ENCODE measurements around the gene CAMKMT. TPM values are rescaled to one million over a fixed set of nuclear protein-coding genes. Genes with fewer than 3 reads are reported as not detected.

The CAMKMT gene
- polyA plus RNA-seq, 3 donors = 4.7 to 7.8 (median 7.0) TPM

- Histone ChIP-seq H3K4me2 (replicated peaks; ENCODE audit: extremely low read depth, low read length, poor library complexity, severe bottlenecking) (no peak overlapping the region), H3K36me3 (replicated peaks in 1 of 2; ENCODE audit: control insufficient read depth in 1 of 2, insufficient read depth in 2 of 2, low read length in 2 of 2) (no peaks in the 10 kb centered on the region), H4K20me1 (ENCODE audit: insufficient read depth, low read length) (no peaks in the 10 kb centered on the region), H3K9me3 (replicated peaks in 1 of 2; ENCODE audit: control insufficient read depth in 1 of 2, insufficient read depth in 1 of 2, low read length in 2 of 2) (no peaks in the 10 kb centered on the region), H2AFZ (ENCODE audit: insufficient read depth, low read depth, low read length, poor library complexity, severe bottlenecking) (no peak overlapping the region), H3K27me3 (ENCODE audit: control insufficient read depth in 2 of 2, insufficient read depth in 2 of 2, low read length in 2 of 2) (no peaks in the 10 kb centered on the region), H3K4me1 (ENCODE audit: control insufficient read depth in 1 of 2, insufficient read depth in 2 of 2, low read length in 2 of 2) (peaks cover 0 to 9% of the 10 kb centered on the region in 2 donors), H3K27ac (ENCODE audit: low read depth in 1 of 2, low read length in 2 of 2) (no peak overlapping the region), H3K79me2 (ENCODE audit: insufficient read depth, low read length) (no peaks in the 10 kb centered on the region), H3K4me3 (replicated peaks in 1 of 3; ENCODE audit: low read depth in 2 of 3, low read length in 3 of 3) (no peak overlapping the region), H3K9ac (ENCODE audit: insufficient read depth, low read length, poor library complexity, severe bottlenecking) (no peak overlapping the region)
- peaks cover 0 to 3% of the 10 kb centered on the region in 2 donors for H3K36me3 Mint-ChIP-seq
- intact Hi-C loops (cut with micrococcal nuclease) = no loop called here
- no peak overlapping the region for H3K4me3 Mint-ChIP-seq
- no peak for DNase-seq
- H3K27ac Mint-ChIP-seq = no peak overlapping the region
- H3K4me1 Mint-ChIP-seq = peaks cover 11% of the 10 kb centered on the region
- no CpG with 5 or more reads among the region's 2 CpGs for WGBS (ENCODE audit: insufficient coverage)
- peaks cover 0 to 1% (median 0%) of the 10 kb centered on the region in 3 donors for H3K27me3 Mint-ChIP-seq (ENCODE audit: low read depth in 3 of 3)
- peaks cover 0 to 16% (median 7%) of the 10 kb centered on the region in 7 donors for H3K9me3 Mint-ChIP-seq
- TF ChIP-seq CTCF (IDR thresholded peaks at IDR 0.05) = no peak
These were observed 175.5 kb downstream of the CAMKMT start for GRCh38 chr2:44537264-44537663.

DNA sequence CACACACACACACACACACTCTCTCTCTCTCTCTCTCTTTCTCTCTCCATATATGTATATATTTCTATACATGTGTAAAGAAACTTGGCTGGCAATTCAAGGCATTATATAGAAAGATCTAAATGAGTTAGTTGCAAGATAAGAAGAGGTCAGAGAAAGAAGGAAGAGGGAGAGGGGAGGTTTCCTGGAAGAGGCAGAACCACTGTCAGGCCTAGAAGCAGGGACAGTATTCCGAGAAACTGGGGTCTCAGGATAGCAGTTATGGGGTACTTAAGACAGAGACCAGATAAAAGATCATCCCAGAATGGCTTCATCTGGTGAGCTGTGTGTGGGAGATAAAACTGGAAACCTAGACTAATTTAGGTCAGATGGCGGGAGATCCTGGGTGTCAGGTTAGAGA lies 180.8 kb downstream of the CAMKMT start:
- Histone ChIP-seq H3K36me3 (replicated peaks in 1 of 2; ENCODE audit: control insufficient read depth in 1 of 2, insufficient read depth in 2 of 2, low read length in 2 of 2) (no peaks in the 10 kb centered on the region), H3K4me1 (ENCODE audit: control insufficient read depth in 1 of 2, insufficient read depth in 2 of 2, low read length in 2 of 2) (no peaks in the 10 kb centered on the region), H3K9ac (ENCODE audit: insufficient read depth, low read length, poor library complexity, severe bottlenecking) (no peak overlapping the region), H4K20me1 (ENCODE audit: insufficient read depth, low read length) (no peaks in the 10 kb centered on the region), H2AFZ (ENCODE audit: insufficient read depth, low read depth, low read length, poor library complexity, severe bottlenecking) (no peak overlapping the region), H3K9me3 (replicated peaks in 1 of 2; ENCODE audit: control insufficient read depth in 1 of 2, insufficient read depth in 1 of 2, low read length in 2 of 2) (no peaks in the 10 kb centered on the region), H3K27ac (ENCODE audit: low read depth in 1 of 2, low read length in 2 of 2) (no peak overlapping the region), H3K27me3 (ENCODE audit: control insufficient read depth in 2 of 2, insufficient read depth in 2 of 2, low read length in 2 of 2) (no peaks in the 10 kb centered on the region), H3K4me3 (replicated peaks in 1 of 3; ENCODE audit: low read depth in 2 of 3, low read length in 3 of 3) (no peak overlapping the region), H3K79me2 (ENCODE audit: insufficient read depth, low read length) (no peaks in the 10 kb centered on the region), H3K4me2 (replicated peaks; ENCODE audit: extremely low read depth, low read length, poor library complexity, severe bottlenecking) (no peak overlapping the region)
- H3K27ac Mint-ChIP-seq = no peak overlapping the region
- intact Hi-C loops (cut with micrococcal nuclease) = no loop called here
- H3K9me3 Mint-ChIP-seq = peaks cover 0 to 2% (median 0%) of the 10 kb centered on the region in 7 donors
- peaks cover 0 to 1% (median 0%) of the 10 kb centered on the region in 3 donors for H3K27me3 Mint-ChIP-seq (ENCODE audit: low read depth in 3 of 3)
- WGBS (ENCODE audit: insufficient coverage) = 63% methylated on average over 1 of the region's 2 CpGs
- peaks cover 4% of the 10 kb centered on the region for H3K4me1 Mint-ChIP-seq
- DNase-seq = no peak
- no peak for TF ChIP-seq CTCF (IDR thresholded peaks at IDR 0.05)
- no peak overlapping the region for H3K4me3 Mint-ChIP-seq
- H3K36me3 Mint-ChIP-seq = no peaks in the 10 kb centered on the region
